K562 (cell line): Measurements from ENCODE around the gene SPIRE1. TPM values are rescaled to one million over a fixed set of nuclear protein-coding genes. Genes with fewer than 3 reads are reported as not detected.

Experiments
- CGGBP1 ChIP-seq: fragments of 250-450 bp; sonication (Bioruptor Pico); IDR thresholded peaks from 2 replicates; pipeline ENCODE4 v1.9.0; 2021; ENCODE audit warnings: mild to moderate bottlenecking
- CHD7 ChIP-seq: fragments of 200-600 bp; sonication (generic); IDR thresholded peaks from one replicate; pipeline ENCODE4 v1.6.1; 2012; ENCODE audit warnings: mild to moderate bottlenecking, low read depth, low read length, inconsistent platforms
- E2F8 ChIP-seq: fragments of 450-650 bp; IDR thresholded peaks from 2 replicates; pipeline ENCODE4 v1.7.1; 2018; ENCODE audit warnings: mild to moderate bottlenecking, low read depth; ENCODE audit not compliant: partially characterized antibody
- ETS2 ChIP-seq: IDR thresholded peaks from 2 replicates; pipeline ENCODE4 v1.6.1; 2016; ENCODE audit warnings: borderline replicate concordance, missing genetic modification characterization, mild to moderate bottlenecking, moderate library complexity, missing compliant biosample characterization; ENCODE audit not compliant: poor library complexity, severe bottlenecking
- HMBOX1 ChIP-seq: sonication (generic); IDR thresholded peaks from 2 replicates; pipeline ENCODE4 v1.6.1; 2016
- RAD51 ChIP-seq: fragments of 450-650 bp; IDR thresholded peaks from 2 replicates; pipeline ENCODE4 v1.7.1; 2016; ENCODE audit warnings: low read depth, mild to moderate bottlenecking, borderline replicate concordance
- ZFPM2 ChIP-seq: fragments of 250-450 bp; sonication (Bioruptor Pico); IDR thresholded peaks from 2 replicates; pipeline ENCODE4 v1.5.1; 2022; ENCODE audit warnings: mild to moderate bottlenecking
- ZNF224 ChIP-seq: sonication (generic); formaldehyde crosslinking; IDR thresholded peaks from 2 replicates; pipeline ENCODE4 v1.8.0; 2022; ENCODE audit warnings: mild to moderate bottlenecking, missing genetic modification reagents
- polyA plus RNA-seq, 8 experiments: library from polyadenylated mRNA; depleted of rRNA in 4 of 8; stranded (reverse) in 5 of 8; unstranded in 3 of 8; fragments of >200 nt; fragmentation: Nextera tagmentation in 2 of 8; fragmentation: Illumina TruSeq in 1 of 8; extraction: Ambion mirVana in 2 of 8; extraction: Trizol in 1 of 8; gene quantifications; 2 replicates each; pipeline versions ENCODE4 v1.2.1 to v1.2.3, GENCODE V29; 2011 to 2014; ENCODE audit warnings: inconsistent platforms in 1 of 8, missing spikeins in 1 of 8
- total RNA-seq, 7 experiments: library from RNA; depleted of rRNA in 6 of 7; stranded (reverse); fragments of >200 nt in 6 of 7; fragmentation: Illumina TruSeq in 2 of 7; extraction: Trizol in 2 of 7; gene quantifications; 2 replicates each; pipeline versions ENCODE4 v1.2.1 to v1.2.3, GENCODE V29; 2011 to 2021; ENCODE audit warnings: low replicate concordance in 1 of 7
- TF ChIP-seq, protein P1 (sequence below): fragments of 450-650 bp; IDR thresholded peaks from 2 replicates; pipeline ENCODE4 v1.6.1; 2018; ENCODE audit warnings: mild to moderate bottlenecking, low read depth; ENCODE audit not compliant: partially characterized antibody

The SPIRE1 gene
- total and polyA plus RNA-seq, 9 of the 15 experiments (the other 6 are each of a cell fraction or from before 2014, with no cell fraction given), result 2.9 to 14.0 (median 10.2) TPM

DNA sequence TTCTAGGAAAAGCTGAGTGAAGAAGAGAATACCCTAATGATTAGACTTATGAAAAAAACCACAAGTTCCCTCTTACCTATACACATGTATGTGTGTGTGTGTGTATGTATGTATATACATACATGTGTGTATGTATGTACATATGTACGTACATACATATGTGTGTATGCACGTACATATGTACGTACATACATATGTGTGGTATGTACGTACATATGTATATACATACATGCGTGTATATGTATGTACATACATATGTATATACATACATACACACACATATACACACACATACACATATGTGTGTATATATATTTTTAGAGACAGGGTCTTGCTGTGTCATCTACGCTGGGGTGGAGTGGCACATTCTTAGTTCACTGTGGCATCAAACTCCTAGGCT is 196.6 kb downstream of the SPIRE1 start (continued):
- TF ChIP-seq CHD7 (no peak), RAD51 (no peak), ZFPM2 (CRISPR knock-in tag) (no peak), E2F8 (no peak), CGGBP1 (CRISPR knock-in tag) (no peak), HMBOX1 (no peak), ZNF224 (no peak), ETS2 (no peak)
- TF ChIP-seq, protein P1, sequence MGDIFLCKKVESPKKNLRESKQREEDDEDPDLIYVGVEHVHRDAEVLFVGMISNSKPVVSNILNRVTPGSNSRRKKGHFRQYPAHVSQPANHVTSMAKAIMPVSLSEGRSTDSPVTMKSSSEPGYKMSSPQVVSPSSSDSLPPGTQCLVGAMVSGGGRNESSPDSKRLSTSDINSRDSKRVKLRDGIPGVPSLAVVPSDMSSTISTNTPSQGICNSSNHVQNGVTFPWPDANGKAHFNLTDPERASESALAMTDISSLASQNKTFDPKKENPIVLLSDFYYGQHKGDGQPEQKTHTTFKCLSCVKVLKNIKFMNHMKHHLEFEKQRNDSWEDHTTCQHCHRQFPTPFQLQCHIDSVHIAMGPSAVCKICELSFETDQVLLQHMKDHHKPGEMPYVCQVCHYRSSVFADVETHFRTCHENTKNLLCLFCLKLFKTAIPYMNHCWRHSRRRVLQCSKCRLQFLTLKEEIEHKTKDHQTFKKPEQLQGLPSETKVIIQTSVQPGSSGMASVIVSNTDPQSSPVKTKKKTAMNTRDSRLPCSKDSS, result no peak
